ENCODE results near the gene ERG28. TPM values are rescaled to one million over a fixed set of nuclear protein-coding genes. Genes with fewer than 3 reads are reported as not detected.

The ERG28 gene
- total and polyA plus RNA-seq, 2 donors (not counting 3 experiments of a cell fraction or from before 2014, with no cell fraction given), result 31.9 to 46.0 TPM

DNA sequence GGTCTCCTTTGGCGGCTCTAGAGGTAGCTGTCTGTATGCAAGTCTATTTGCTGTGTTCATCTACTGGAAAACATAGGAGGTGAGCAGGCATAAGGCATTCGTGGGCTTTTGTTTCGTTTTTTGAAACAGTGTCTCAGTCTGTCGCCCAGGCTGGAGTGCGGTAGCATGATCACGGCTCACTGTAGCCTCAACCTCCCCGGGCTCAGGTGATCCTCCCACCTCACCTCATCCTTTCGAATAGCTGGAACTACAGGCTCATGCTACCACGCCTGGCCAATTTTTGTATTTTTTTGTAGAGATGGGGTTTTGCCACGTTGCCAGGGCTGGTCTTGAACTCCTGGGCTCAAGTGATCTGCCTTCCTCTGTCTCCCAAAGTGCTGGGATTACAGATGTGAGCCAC lies 54.8 kb downstream of the ERG28 start:
- intact Hi-C loops (cut with micrococcal nuclease), result loop anchor here (1.0 kb wide), 2 partner anchors 42 to 48 kb away; no protein-coding TSS in a partner anchor

More for the DNA sequence above, 54.8 kb downstream of the ERG28 start:
- no peaks in the 10 kb centered on the region for H3K9me1 ChIP-seq (replicated peaks; ENCODE audit: control insufficient read depth, extremely low read depth, insufficient read depth, low read length)
- H2AFZ ChIP-seq (ENCODE audit: low read depth, low read length), result no peak overlapping the region
- ChIA-PET POLR2A (no interaction called here), CTCF (interaction anchor here (1.0 to 3.5 kb wide), 7 partner anchors 9 to 367 kb away, joined by 3 to 21 read pairs (median 4); partner anchors contain the start of gene FLVCR2)
- no peaks in the 10 kb centered on the region for H3K36me3 ChIP-seq (ENCODE audit: control insufficient read depth in 2 of 2, extremely low read depth in 1 of 2, insufficient read depth in 2 of 2, low read length in 2 of 2)
- no peak overlapping the region for H3K9ac ChIP-seq (replicated peaks; ENCODE audit: extremely low read depth, insufficient read depth, low read length)
- DNase-seq (ENCODE audit: low read depth, low spot score), result no peak
- no peak overlapping the region for H3K27ac ChIP-seq (ENCODE audit: insufficient read depth, low read depth, low read length)
- no peak for FAIRE-seq
- dilution Hi-C loops (cut with MboI; ENCODE audit: extremely low pct_ligation_motif_present, low sequenced_read_pairs), result no loop called here
- H3K4me2 ChIP-seq (ENCODE audit: insufficient read depth, low read length), result peak overlapping the region; percentile 36
- no TSS peak for BruUV-seq (replicated peaks)
- no peaks in the 10 kb centered on the region for H3K79me2 ChIP-seq (ENCODE audit: control insufficient read depth, insufficient read depth, low read length)
- H3K4me3 ChIP-seq (replicated peaks in 1 of 3; ENCODE audit: insufficient read depth in 1 of 3, low read depth in 1 of 3, low read length in 3 of 3), result peak overlapping the region in 1 of 3 experiments; percentile 26
- TF ChIP-seq FOS (IDR thresholded peaks at IDR 0.05; ENCODE audit: borderline replicate concordance, insufficient read depth, low read length) (no peak), POLR2AphosphoS5 (IDR thresholded peaks at IDR 0.05; ENCODE audit: insufficient read depth, low read depth, low read length) (no peak), MYC (IDR thresholded peaks at IDR 0.05; ENCODE audit: low read depth, low read length) (no peak), EZH2 (IDR thresholded peaks at IDR 0.05; ENCODE audit: borderline replicate concordance, low read depth, low read length, severe bottlenecking) (no peak), POLR2A (IDR thresholded peaks at IDR 0.05; ENCODE audit: low read depth, low read length) (no peak), JUN (IDR thresholded peaks at IDR 0.05; ENCODE audit: borderline replicate concordance, insufficient read depth, insufficient read length, low read depth) (no peak), GATA2 (IDR thresholded peaks at IDR 0.05; ENCODE audit: insufficient read depth, insufficient read length, low read depth, low read length) (no peak)
- TF ChIP-seq, protein P1, sequence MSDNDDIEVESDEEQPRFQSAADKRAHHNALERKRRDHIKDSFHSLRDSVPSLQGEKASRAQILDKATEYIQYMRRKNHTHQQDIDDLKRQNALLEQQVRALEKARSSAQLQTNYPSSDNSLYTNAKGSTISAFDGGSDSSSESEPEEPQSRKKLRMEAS (IDR thresholded peaks at IDR 0.05; ENCODE audit: insufficient read depth, insufficient read length), result no peak
- TF ChIP-seq, protein P2, sequence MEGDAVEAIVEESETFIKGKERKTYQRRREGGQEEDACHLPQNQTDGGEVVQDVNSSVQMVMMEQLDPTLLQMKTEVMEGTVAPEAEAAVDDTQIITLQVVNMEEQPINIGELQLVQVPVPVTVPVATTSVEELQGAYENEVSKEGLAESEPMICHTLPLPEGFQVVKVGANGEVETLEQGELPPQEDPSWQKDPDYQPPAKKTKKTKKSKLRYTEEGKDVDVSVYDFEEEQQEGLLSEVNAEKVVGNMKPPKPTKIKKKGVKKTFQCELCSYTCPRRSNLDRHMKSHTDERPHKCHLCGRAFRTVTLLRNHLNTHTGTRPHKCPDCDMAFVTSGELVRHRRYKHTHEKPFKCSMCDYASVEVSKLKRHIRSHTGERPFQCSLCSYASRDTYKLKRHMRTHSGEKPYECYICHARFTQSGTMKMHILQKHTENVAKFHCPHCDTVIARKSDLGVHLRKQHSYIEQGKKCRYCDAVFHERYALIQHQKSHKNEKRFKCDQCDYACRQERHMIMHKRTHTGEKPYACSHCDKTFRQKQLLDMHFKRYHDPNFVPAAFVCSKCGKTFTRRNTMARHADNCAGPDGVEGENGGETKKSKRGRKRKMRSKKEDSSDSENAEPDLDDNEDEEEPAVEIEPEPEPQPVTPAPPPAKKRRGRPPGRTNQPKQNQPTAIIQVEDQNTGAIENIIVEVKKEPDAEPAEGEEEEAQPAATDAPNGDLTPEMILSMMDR (IDR thresholded peaks at IDR 0.05; ENCODE audit: extremely low read depth in 1 of 2, insufficient read depth in 1 of 2, low read depth in 1 of 2, low read length in 2 of 2), result no peak
- H4K20me1 ChIP-seq (replicated peaks; ENCODE audit: control insufficient read depth, extremely low read depth, insufficient read depth, low read length), result no peaks in the 10 kb centered on the region
- H3K9me3 ChIP-seq (replicated peaks; ENCODE audit: control insufficient read depth, insufficient read depth, low read length), result no peaks in the 10 kb centered on the region
- H3K4me1 ChIP-seq (ENCODE audit: control insufficient read depth, extremely low read depth, insufficient read depth, low read length), result peaks cover 14% of the 10 kb centered on the region
- H3K27me3 ChIP-seq (ENCODE audit: control insufficient read depth in 2 of 2, insufficient read depth in 2 of 2, low read length in 2 of 2), result peaks cover 20 to 21% of the 10 kb centered on the region in 2 experiments
